Neural crest cell (in vitro differentiated cells): ENCODE measurements around the gene CHCHD6. TPM values are rescaled to one million over a fixed set of nuclear protein-coding genes. Genes with fewer than 3 reads are reported as not detected.
A peak's percentile ranks its signal among the peaks of the same experiment; 100 is the strongest.

Experiments
- DNase-seq: peaks from one replicate; pipeline ENCODE4 v3.0.0; 2021; ENCODE audit warnings: low read depth, mixed read lengths, low spot score
- H3K27ac Mint-ChIP-seq: one replicate; pipeline ENCODE4 v1.8.0; 2021; ENCODE audit warnings: mild to moderate bottlenecking, mixed read lengths; ENCODE audit not compliant: unreplicated experiment
- H3K27me3 Mint-ChIP-seq: 2 replicates; pipeline ENCODE4 v1.8.0; 2021; ENCODE audit warnings: low read depth, mild to moderate bottlenecking, mixed read lengths
- H3K36me3 Mint-ChIP-seq: 2 replicates; pipeline ENCODE4 v1.8.0; 2021; ENCODE audit warnings: low read depth, mild to moderate bottlenecking, mixed read lengths
- H3K4me1 Mint-ChIP-seq: 2 replicates; pipeline ENCODE4 v1.8.0; 2021; ENCODE audit warnings: mixed read lengths
- H3K4me3 Mint-ChIP-seq: one replicate; pipeline ENCODE4 v1.8.0; 2021; ENCODE audit warnings: mild to moderate bottlenecking, mixed read lengths
- H3K9me3 Mint-ChIP-seq: 2 replicates; pipeline ENCODE4 v1.8.0; 2021; ENCODE audit warnings: mixed read lengths
- CTCF ChIP-seq: fragments of 200-600 bp; sonication (generic); conservative IDR thresholded peaks from 2 replicates; pipeline ENCODE4 v1.5.0; 2021; ENCODE audit warnings: antibody characterized with exemption, mild to moderate bottlenecking
- total RNA-seq: library from RNA; stranded (reverse); gene quantifications from 2 replicates; pipeline ENCODE4 v1.2.1, GENCODE V29; 2021

Gene CHCHD6
- total RNA-seq, 1 donor from 2014 or later: 32.9 TPM

GRCh38 chr3:126751611-126752302 lies 47.7 kb downstream of the CHCHD6 start:
- DNase-seq: no peak
- Mint-ChIP-seq H3K4me1 (peaks cover 42% of the 10 kb centered on the region), H3K27me3 (no peaks in the 10 kb centered on the region), H3K36me3 (peaks cover 5% of the 10 kb centered on the region), H3K27ac (no peak overlapping the region), H3K4me3 (no peak overlapping the region), H3K9me3 (no peaks in the 10 kb centered on the region)
- TF ChIP-seq CTCF: no peak

GRCh38 chr3:126752303-126753190 lies 48.5 kb downstream of the CHCHD6 start:
- Mint-ChIP-seq H3K36me3 (peaks cover 5% of the 10 kb centered on the region), H3K27ac (peak overlapping the region; percentile 57), H3K27me3 (no peaks in the 10 kb centered on the region), H3K4me1 (peaks cover 38% of the 10 kb centered on the region), H3K9me3 (no peaks in the 10 kb centered on the region), H3K4me3 (no peak overlapping the region)
- TF ChIP-seq CTCF: peak; percentile 87
- DNase-seq: peak; percentile 76

- no peak for DNase-seq
- Mint-ChIP-seq H3K4me3 (no peak overlapping the region), H3K4me1 (peaks cover 33% of the 10 kb centered on the region), H3K27ac (peak overlapping the region; percentile 57), H3K27me3 (no peaks in the 10 kb centered on the region), H3K36me3 (peaks cover 5% of the 10 kb centered on the region), H3K9me3 (no peaks in the 10 kb centered on the region)
- no peak for TF ChIP-seq CTCF
Measured at GRCh38 chr3:126753191-126754160, 49.4 kb downstream of the CHCHD6 start.

GRCh38 chr3:126755866-126756265 lies 51.8 kb downstream of the CHCHD6 start:
- no peaks in the 10 kb centered on the region for H3K27me3 Mint-ChIP-seq
- H3K36me3 Mint-ChIP-seq: peaks cover 4% of the 10 kb centered on the region
- peaks cover 4% of the 10 kb centered on the region for H3K9me3 Mint-ChIP-seq
- H3K4me3 Mint-ChIP-seq: no peak overlapping the region
- H3K4me1 Mint-ChIP-seq: peaks cover 16% of the 10 kb centered on the region
- no peak for TF ChIP-seq CTCF
- H3K27ac Mint-ChIP-seq: no peak overlapping the region
- DNase-seq: no peak

DNA sequence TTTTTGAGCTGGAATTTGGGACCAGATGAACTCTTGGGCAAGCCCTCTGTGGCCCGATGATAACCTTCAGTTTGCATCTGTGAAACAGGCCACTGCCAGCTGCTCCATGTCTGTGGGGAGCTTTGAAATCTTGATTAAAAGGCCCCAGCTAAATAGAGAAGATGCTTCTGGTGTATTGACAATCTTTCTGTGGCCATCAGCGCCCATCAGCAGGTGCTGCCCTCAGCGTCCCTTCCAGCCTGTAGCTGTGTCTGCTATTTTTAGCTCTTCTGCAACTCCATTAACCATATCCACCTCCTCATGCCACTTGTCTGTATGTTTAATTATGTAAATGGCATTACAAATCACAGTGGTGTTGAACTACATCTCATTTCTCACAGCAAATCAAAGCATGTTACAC lies 54.0 kb downstream of the CHCHD6 start:
- no peak overlapping the region for H3K4me3 Mint-ChIP-seq
- TF ChIP-seq CTCF: no peak
- H3K36me3 Mint-ChIP-seq: peaks cover 6% of the 10 kb centered on the region
- peaks cover 4% of the 10 kb centered on the region for H3K9me3 Mint-ChIP-seq
- H3K27ac Mint-ChIP-seq: no peak overlapping the region
- no peak for DNase-seq
- H3K27me3 Mint-ChIP-seq: no peaks in the 10 kb centered on the region
- H3K4me1 Mint-ChIP-seq: no peaks in the 10 kb centered on the region
